ENCODE data around the gene IKZF1.

IKZF1 gene

GRCh38 chr7:50270531-50271018, 33.9 kb upstream of the IKZF1 start:
- H3K9me3 ChIP-seq (ENCODE audit: control insufficient read depth, insufficient read depth, low read depth, low read length) = no peaks in the 10 kb centered on the region
- H3K36me3 ChIP-seq (ENCODE audit: control insufficient read depth, insufficient read depth, low read length) = no peaks in the 10 kb centered on the region
- no peaks in the 10 kb centered on the region for H3K27me3 ChIP-seq (ENCODE audit: control insufficient read depth, insufficient read depth, low read length)
- no peak overlapping the region for H3K9ac ChIP-seq (ENCODE audit: low read length)
- H3K4me3 ChIP-seq (ENCODE audit: low read depth, low read length) = no peak overlapping the region
- H3K4me1 ChIP-seq (ENCODE audit: control insufficient read depth, insufficient read depth, low read length) = peaks cover 7% of the 10 kb centered on the region; the same call in 1 of the 2 replicates
- H3K27ac ChIP-seq (ENCODE audit: low read depth, low read length) = no peak overlapping the region

- Histone ChIP-seq H3K27ac (ENCODE audit: low read depth, low read length) (no peak overlapping the region), H3K36me3 (ENCODE audit: control insufficient read depth, insufficient read depth, low read length) (no peaks in the 10 kb centered on the region), H3K4me3 (ENCODE audit: low read depth, low read length) (no peak overlapping the region), H3K4me1 (ENCODE audit: control insufficient read depth, insufficient read depth, low read length) (no peaks in the 10 kb centered on the region), H3K9ac (ENCODE audit: low read length) (no peak overlapping the region), H3K9me3 (ENCODE audit: control insufficient read depth, insufficient read depth, low read depth, low read length) (no peaks in the 10 kb centered on the region), H3K27me3 (ENCODE audit: control insufficient read depth, insufficient read depth, low read length) (no peaks in the 10 kb centered on the region)
These were observed 31.7 kb upstream of the IKZF1 start for GRCh38 chr7:50272808-50273207.

GRCh38 chr7:50273301-50273700, 31.2 kb upstream of the IKZF1 start:
- H3K9ac ChIP-seq (ENCODE audit: low read length) = no peak overlapping the region
- no peaks in the 10 kb centered on the region for H3K9me3 ChIP-seq (ENCODE audit: control insufficient read depth, insufficient read depth, low read depth, low read length)
- H3K36me3 ChIP-seq (ENCODE audit: control insufficient read depth, insufficient read depth, low read length) = no peaks in the 10 kb centered on the region
- no peaks in the 10 kb centered on the region for H3K27me3 ChIP-seq (ENCODE audit: control insufficient read depth, insufficient read depth, low read length)
- H3K27ac ChIP-seq (ENCODE audit: low read depth, low read length) = no peak overlapping the region
- no peaks in the 10 kb centered on the region for H3K4me1 ChIP-seq (ENCODE audit: control insufficient read depth, insufficient read depth, low read length)
- no peak overlapping the region for H3K4me3 ChIP-seq (ENCODE audit: low read depth, low read length)

- H3K4me3 ChIP-seq (ENCODE audit: low read depth, low read length) = no peak overlapping the region
- no peak overlapping the region for H3K9ac ChIP-seq (ENCODE audit: low read length)
- no peaks in the 10 kb centered on the region for H3K4me1 ChIP-seq (ENCODE audit: control insufficient read depth, insufficient read depth, low read length)
- H3K27me3 ChIP-seq (ENCODE audit: control insufficient read depth, insufficient read depth, low read length) = no peaks in the 10 kb centered on the region
- H3K36me3 ChIP-seq (ENCODE audit: control insufficient read depth, insufficient read depth, low read length) = no peaks in the 10 kb centered on the region
- H3K27ac ChIP-seq (ENCODE audit: low read depth, low read length) = no peak overlapping the region
- no peaks in the 10 kb centered on the region for H3K9me3 ChIP-seq (ENCODE audit: control insufficient read depth, insufficient read depth, low read depth, low read length)
These were observed 30.6 kb upstream of the IKZF1 start for GRCh38 chr7:50273870-50274269.

- Histone ChIP-seq H3K27ac (ENCODE audit: low read depth, low read length) (no peak overlapping the region), H3K9me3 (ENCODE audit: control insufficient read depth, insufficient read depth, low read depth, low read length) (no peaks in the 10 kb centered on the region), H3K27me3 (ENCODE audit: control insufficient read depth, insufficient read depth, low read length) (no peaks in the 10 kb centered on the region), H3K9ac (ENCODE audit: low read length) (no peak overlapping the region), H3K4me1 (ENCODE audit: control insufficient read depth, insufficient read depth, low read length) (no peaks in the 10 kb centered on the region), H3K4me3 (ENCODE audit: low read depth, low read length) (no peak overlapping the region), H3K36me3 (ENCODE audit: control insufficient read depth, insufficient read depth, low read length) (no peaks in the 10 kb centered on the region)
These were observed 30.2 kb upstream of the IKZF1 start for GRCh38 chr7:50274361-50274760.

GRCh38 chr7:50275430-50275829, 29.1 kb upstream of the IKZF1 start:
- no peaks in the 10 kb centered on the region for H3K4me1 ChIP-seq (ENCODE audit: control insufficient read depth, insufficient read depth, low read length)
- H3K27ac ChIP-seq (ENCODE audit: low read depth, low read length) = no peak overlapping the region
- no peak overlapping the region for H3K4me3 ChIP-seq (ENCODE audit: low read depth, low read length)
- no peaks in the 10 kb centered on the region for H3K27me3 ChIP-seq (ENCODE audit: control insufficient read depth, insufficient read depth, low read length)
- no peak overlapping the region for H3K9ac ChIP-seq (ENCODE audit: low read length)
- no peaks in the 10 kb centered on the region for H3K36me3 ChIP-seq (ENCODE audit: control insufficient read depth, insufficient read depth, low read length)
- H3K9me3 ChIP-seq (ENCODE audit: control insufficient read depth, insufficient read depth, low read depth, low read length) = no peaks in the 10 kb centered on the region

- Histone ChIP-seq H3K4me1 (ENCODE audit: control insufficient read depth, insufficient read depth, low read length) (no peaks in the 10 kb centered on the region), H3K9me3 (ENCODE audit: control insufficient read depth, insufficient read depth, low read depth, low read length) (no peaks in the 10 kb centered on the region), H3K4me3 (ENCODE audit: low read depth, low read length) (no peak overlapping the region), H3K27ac (ENCODE audit: low read depth, low read length) (no peak overlapping the region), H3K36me3 (ENCODE audit: control insufficient read depth, insufficient read depth, low read length) (no peaks in the 10 kb centered on the region), H3K9ac (ENCODE audit: low read length) (no peak overlapping the region), H3K27me3 (ENCODE audit: control insufficient read depth, insufficient read depth, low read length) (no peaks in the 10 kb centered on the region)
These were observed 28.0 kb upstream of the IKZF1 start for GRCh38 chr7:50276483-50276882.

GRCh38 chr7:50278120-50278519, 26.4 kb upstream of the IKZF1 start:
- H3K27me3 ChIP-seq (ENCODE audit: control insufficient read depth, insufficient read depth, low read length) = no peaks in the 10 kb centered on the region
- no peak overlapping the region for H3K9ac ChIP-seq (ENCODE audit: low read length)
- no peaks in the 10 kb centered on the region for H3K36me3 ChIP-seq (ENCODE audit: control insufficient read depth, insufficient read depth, low read length)
- H3K9me3 ChIP-seq (ENCODE audit: control insufficient read depth, insufficient read depth, low read depth, low read length) = no peaks in the 10 kb centered on the region
- no peak overlapping the region for H3K27ac ChIP-seq (ENCODE audit: low read depth, low read length)
- H3K4me1 ChIP-seq (ENCODE audit: control insufficient read depth, insufficient read depth, low read length) = no peaks in the 10 kb centered on the region
- H3K4me3 ChIP-seq (ENCODE audit: low read depth, low read length) = no peak overlapping the region

GRCh38 chr7:50281680-50282445, 22.7 kb upstream of the IKZF1 start:
- no peak overlapping the region for H3K27ac ChIP-seq (ENCODE audit: low read depth, low read length)
- no peak overlapping the region for H3K4me3 ChIP-seq (ENCODE audit: low read depth, low read length)
- no peaks in the 10 kb centered on the region for H3K4me1 ChIP-seq (ENCODE audit: control insufficient read depth, insufficient read depth, low read length)
- H3K27me3 ChIP-seq (ENCODE audit: control insufficient read depth, insufficient read depth, low read length) = no peaks in the 10 kb centered on the region
- no peaks in the 10 kb centered on the region for H3K36me3 ChIP-seq (ENCODE audit: control insufficient read depth, insufficient read depth, low read length)
- H3K9me3 ChIP-seq (ENCODE audit: control insufficient read depth, insufficient read depth, low read depth, low read length) = no peaks in the 10 kb centered on the region
- no peak overlapping the region for H3K9ac ChIP-seq (ENCODE audit: low read length)

GRCh38 chr7:50282813-50283605, 21.5 kb upstream of the IKZF1 start:
- no peaks in the 10 kb centered on the region for H3K27me3 ChIP-seq (ENCODE audit: control insufficient read depth, insufficient read depth, low read length)
- no peak overlapping the region for H3K9ac ChIP-seq (ENCODE audit: low read length)
- no peaks in the 10 kb centered on the region for H3K36me3 ChIP-seq (ENCODE audit: control insufficient read depth, insufficient read depth, low read length)
- no peaks in the 10 kb centered on the region for H3K4me1 ChIP-seq (ENCODE audit: control insufficient read depth, insufficient read depth, low read length)
- no peak overlapping the region for H3K27ac ChIP-seq (ENCODE audit: low read depth, low read length)
- no peaks in the 10 kb centered on the region for H3K9me3 ChIP-seq (ENCODE audit: control insufficient read depth, insufficient read depth, low read depth, low read length)
- no peak overlapping the region for H3K4me3 ChIP-seq (ENCODE audit: low read depth, low read length)

- H3K27ac ChIP-seq (ENCODE audit: low read depth, low read length) = no peak overlapping the region
- H3K4me3 ChIP-seq (ENCODE audit: low read depth, low read length) = no peak overlapping the region
- no peak overlapping the region for H3K9ac ChIP-seq (ENCODE audit: low read length)
These were observed 20.8 kb upstream of the IKZF1 start for GRCh38 chr7:50283731-50284130.

More at GRCh38 chr7:50283731-50284130, 20.8 kb upstream of the IKZF1 start:
- no peaks in the 10 kb centered on the region for H3K27me3 ChIP-seq (ENCODE audit: control insufficient read depth, insufficient read depth, low read length)
- no peaks in the 10 kb centered on the region for H3K9me3 ChIP-seq (ENCODE audit: control insufficient read depth, insufficient read depth, low read depth, low read length)
- H3K4me1 ChIP-seq (ENCODE audit: control insufficient read depth, insufficient read depth, low read length) = no peaks in the 10 kb centered on the region
- H3K36me3 ChIP-seq (ENCODE audit: control insufficient read depth, insufficient read depth, low read length) = no peaks in the 10 kb centered on the region

All from HUES6 (cell line).